ENCODE results near the gene ABCG1.

Gene ABCG1

GRCh38 chr21:42317341-42317741, 98.4 kb downstream of the ABCG1 start:
- ATAC-seq = no peak

GRCh38 chr21:42317826-42318746, 99.1 kb downstream of the ABCG1 start:
- no peak for TF ChIP-seq TOX (CRISPR knock-in tag; IDR thresholded peaks at IDR 0.05; ENCODE audit: borderline replicate concordance)
- TF ChIP-seq ZFP30 (CRISPR knock-in tag; IDR thresholded peaks at IDR 0.05) = no peak
- TF ChIP-seq SNAI2 (CRISPR knock-in tag; IDR thresholded peaks at IDR 0.05) = no peak
- no peak for TF ChIP-seq PATZ1 (CRISPR knock-in tag; IDR thresholded peaks at IDR 0.05; ENCODE audit: borderline replicate concordance)
- TF ChIP-seq, protein P1, sequence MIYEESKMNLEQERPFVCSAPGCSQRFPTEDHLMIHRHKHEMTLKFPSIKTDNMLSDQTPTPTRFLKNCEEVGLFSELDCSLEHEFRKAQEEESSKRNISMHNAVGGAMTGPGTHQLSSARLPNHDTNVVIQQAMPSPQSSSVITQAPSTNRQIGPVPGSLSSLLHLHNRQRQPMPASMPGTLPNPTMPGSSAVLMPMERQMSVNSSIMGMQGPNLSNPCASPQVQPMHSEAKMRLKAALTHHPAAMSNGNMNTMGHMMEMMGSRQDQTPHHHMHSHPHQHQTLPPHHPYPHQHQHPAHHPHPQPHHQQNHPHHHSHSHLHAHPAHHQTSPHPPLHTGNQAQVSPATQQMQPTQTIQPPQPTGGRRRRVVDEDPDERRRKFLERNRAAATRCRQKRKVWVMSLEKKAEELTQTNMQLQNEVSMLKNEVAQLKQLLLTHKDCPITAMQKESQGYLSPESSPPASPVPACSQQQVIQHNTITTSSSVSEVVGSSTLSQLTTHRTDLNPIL (CRISPR knock-in tag; IDR thresholded peaks at IDR 0.05; ENCODE audit: low read depth) = no peak
- no peak for TF ChIP-seq ARNTL (CRISPR knock-in tag; IDR thresholded peaks at IDR 0.05; ENCODE audit: borderline replicate concordance, low read depth)
- TF ChIP-seq ZNF565 (CRISPR knock-in tag; conservative IDR thresholded peaks at IDR 0.05; ENCODE audit: low read depth) = no peak
- no peak for TF ChIP-seq PPARA (CRISPR knock-in tag; IDR thresholded peaks at IDR 0.05; ENCODE audit: borderline replicate concordance)
- TF ChIP-seq, protein P2, sequence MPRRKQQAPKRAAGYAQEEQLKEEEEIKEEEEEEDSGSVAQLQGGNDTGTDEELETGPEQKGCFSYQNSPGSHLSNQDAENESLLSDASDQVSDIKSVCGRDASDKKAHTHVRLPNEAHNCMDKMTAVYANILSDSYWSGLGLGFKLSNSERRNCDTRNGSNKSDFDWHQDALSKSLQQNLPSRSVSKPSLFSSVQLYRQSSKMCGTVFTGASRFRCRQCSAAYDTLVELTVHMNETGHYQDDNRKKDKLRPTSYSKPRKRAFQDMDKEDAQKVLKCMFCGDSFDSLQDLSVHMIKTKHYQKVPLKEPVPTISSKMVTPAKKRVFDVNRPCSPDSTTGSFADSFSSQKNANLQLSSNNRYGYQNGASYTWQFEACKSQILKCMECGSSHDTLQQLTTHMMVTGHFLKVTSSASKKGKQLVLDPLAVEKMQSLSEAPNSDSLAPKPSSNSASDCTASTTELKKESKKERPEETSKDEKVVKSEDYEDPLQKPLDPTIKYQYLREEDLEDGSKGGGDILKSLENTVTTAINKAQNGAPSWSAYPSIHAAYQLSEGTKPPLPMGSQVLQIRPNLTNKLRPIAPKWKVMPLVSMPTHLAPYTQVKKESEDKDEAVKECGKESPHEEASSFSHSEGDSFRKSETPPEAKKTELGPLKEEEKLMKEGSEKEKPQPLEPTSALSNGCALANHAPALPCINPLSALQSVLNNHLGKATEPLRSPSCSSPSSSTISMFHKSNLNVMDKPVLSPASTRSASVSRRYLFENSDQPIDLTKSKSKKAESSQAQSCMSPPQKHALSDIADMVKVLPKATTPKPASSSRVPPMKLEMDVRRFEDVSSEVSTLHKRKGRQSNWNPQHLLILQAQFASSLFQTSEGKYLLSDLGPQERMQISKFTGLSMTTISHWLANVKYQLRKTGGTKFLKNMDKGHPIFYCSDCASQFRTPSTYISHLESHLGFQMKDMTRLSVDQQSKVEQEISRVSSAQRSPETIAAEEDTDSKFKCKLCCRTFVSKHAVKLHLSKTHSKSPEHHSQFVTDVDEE (CRISPR knock-in tag; IDR thresholded peaks at IDR 0.05) = no peak
- no peak for TF ChIP-seq TCF4 (CRISPR knock-in tag; IDR thresholded peaks at IDR 0.05; ENCODE audit: borderline replicate concordance)
- no peak for TF ChIP-seq OSR1 (CRISPR knock-in tag; IDR thresholded peaks at IDR 0.05)
- TF ChIP-seq CSDC2 (CRISPR knock-in tag; IDR thresholded peaks at IDR 0.05) = no peak
- no peak for ATAC-seq

More at GRCh38 chr21:42317341-42317741, 98.4 kb downstream of the ABCG1 start:
- TF ChIP-seq ZNF565 (CRISPR knock-in tag; conservative IDR thresholded peaks at IDR 0.05; ENCODE audit: low read depth) (no peak), ZNF8 (CRISPR knock-in tag; IDR thresholded peaks at IDR 0.05) (no peak)
- TF ChIP-seq, protein P1 (CRISPR knock-in tag; IDR thresholded peaks at IDR 0.05; ENCODE audit: low read depth) = no peak

- ATAC-seq = no peak
- TF ChIP-seq ESRRG (CRISPR knock-in tag; IDR thresholded peaks at IDR 0.05) (no peak), ZFP30 (CRISPR knock-in tag; IDR thresholded peaks at IDR 0.05) (no peak), ZNF70 (CRISPR knock-in tag; IDR thresholded peaks at IDR 0.05) (no peak)
- TF ChIP-seq, protein P1 (CRISPR knock-in tag; IDR thresholded peaks at IDR 0.05; ENCODE audit: low read depth) = no peak
Measured at GRCh38 chr21:42319376-42319775, 100.4 kb downstream of the ABCG1 start.

GRCh38 chr21:42319851-42320572, 101.1 kb downstream of the ABCG1 start:
- TF ChIP-seq TCF4 (CRISPR knock-in tag; IDR thresholded peaks at IDR 0.05; ENCODE audit: borderline replicate concordance) (no peak), TOX (CRISPR knock-in tag; IDR thresholded peaks at IDR 0.05; ENCODE audit: borderline replicate concordance) (no peak), ZNF70 (CRISPR knock-in tag; IDR thresholded peaks at IDR 0.05) (no peak), ESRRG (CRISPR knock-in tag; IDR thresholded peaks at IDR 0.05) (no peak), ZNF8 (CRISPR knock-in tag; IDR thresholded peaks at IDR 0.05) (no peak), OSR1 (CRISPR knock-in tag; IDR thresholded peaks at IDR 0.05) (no peak), GLIS3 (CRISPR knock-in tag; IDR thresholded peaks at IDR 0.05) (no peak), RARB (CRISPR knock-in tag; IDR thresholded peaks at IDR 0.05) (no peak), SNAI2 (CRISPR knock-in tag; IDR thresholded peaks at IDR 0.05) (no peak)
- TF ChIP-seq, protein P2 (CRISPR knock-in tag; IDR thresholded peaks at IDR 0.05) = no peak
- TF ChIP-seq, protein P1 (CRISPR knock-in tag; IDR thresholded peaks at IDR 0.05; ENCODE audit: low read depth) = no peak
- ATAC-seq = no peak

Measured in SK-N-SH treated with all-trans-retinoic acid at 6 μM for 48 hours (cell line).